ENCODE data around the gene C3orf70.

The C3orf70 gene

GRCh38 chr3:185046603-185047002 is 106.3 kb downstream of the C3orf70 start:
- no peak for DNase-seq

DNA sequence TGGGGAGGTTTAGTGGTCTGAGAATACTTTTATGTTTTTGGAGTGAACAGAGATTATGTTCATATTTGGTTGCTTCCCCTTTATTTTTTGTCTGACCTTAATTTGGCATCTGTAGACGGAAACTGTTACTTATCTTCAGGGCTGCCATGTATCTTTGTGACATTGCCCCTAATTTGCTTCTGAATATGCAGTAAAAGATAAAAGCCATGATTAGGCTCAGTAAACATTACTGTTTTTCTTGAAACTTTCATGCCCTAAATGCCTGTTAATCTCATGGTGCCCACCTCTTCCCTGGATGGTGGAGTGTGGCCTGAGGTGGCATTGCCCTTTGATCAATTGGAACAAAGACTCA is 106.7 kb downstream of the C3orf70 start:
- peak in 2 of 4 experiments; percentile 6 to 9 for DNase-seq

DNA sequence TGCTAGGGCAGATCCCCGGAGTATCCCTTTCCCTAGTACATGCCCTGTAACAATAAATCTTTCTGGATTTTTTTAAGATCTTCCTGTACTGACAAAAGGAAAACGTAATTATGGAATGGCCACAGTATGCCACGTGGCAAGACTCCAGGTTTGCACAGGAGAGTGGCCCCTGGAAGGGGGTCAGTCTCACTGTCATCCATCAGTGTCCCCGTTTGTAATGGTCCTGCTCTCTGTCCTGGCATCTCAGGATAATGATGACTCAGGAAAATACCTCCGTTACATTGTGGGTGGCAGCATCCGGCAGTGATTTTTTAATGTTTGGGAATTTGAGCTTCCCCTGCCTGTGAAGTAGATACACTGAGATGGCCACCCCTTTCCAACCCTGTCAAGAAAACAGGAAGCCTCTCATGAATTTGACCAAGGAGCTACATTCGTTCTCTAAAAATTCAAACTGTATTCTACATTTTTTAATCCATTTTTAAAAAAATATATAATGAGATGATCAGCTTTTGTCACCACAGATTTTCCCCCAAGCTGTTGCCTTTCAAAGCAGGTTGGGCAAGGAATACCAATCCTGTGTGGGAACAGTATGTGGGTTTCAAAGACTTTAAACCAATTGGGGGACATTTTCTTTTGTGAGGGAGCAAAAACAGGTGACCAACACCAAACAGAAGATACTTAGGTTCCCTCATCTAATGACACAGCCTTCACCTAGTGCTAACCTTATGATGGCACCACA is 110.4 kb downstream of the C3orf70 start:
- no peak for DNase-seq

DNA sequence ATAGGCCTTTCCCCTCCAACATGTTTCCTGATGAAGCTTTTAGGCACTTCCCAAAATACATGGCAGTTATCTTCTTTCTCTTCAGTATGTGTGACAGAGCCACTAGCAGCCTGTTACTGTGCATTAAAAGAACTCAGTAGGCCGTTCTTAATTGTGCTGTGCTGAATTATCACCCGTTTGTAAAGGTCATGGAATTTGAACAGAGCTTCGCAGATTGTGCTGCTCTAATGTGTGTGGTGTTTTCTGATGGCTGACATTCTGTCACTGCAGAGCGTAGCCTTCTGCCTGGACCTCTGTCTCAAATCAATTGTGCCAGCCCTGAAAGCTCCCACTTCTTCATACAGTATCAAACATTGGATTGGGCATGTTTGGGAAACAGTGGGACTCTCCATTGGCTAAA is 111.3 kb downstream of the C3orf70 start:
- DNase-seq = no peak

DNA sequence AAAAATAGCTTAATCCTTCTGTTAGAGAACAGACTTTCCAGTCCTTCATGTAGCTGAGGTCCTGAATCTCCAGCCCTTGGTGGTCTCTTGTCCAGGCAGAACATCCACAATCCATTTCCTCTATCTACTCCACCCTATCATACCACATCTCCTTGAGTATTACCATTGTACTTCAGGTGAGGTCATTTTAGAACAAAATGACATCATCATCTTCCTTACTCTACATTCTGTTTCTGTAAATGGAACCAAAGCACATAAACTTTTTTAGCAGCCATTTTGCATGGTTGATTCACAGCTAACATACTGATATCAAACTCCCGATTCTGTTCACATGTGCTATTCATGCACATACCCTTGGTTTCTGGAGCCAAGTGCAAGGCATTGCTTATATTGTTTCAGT is 112.4 kb downstream of the C3orf70 start:
- no peak for DNase-seq

- DNase-seq = no peak
Measured at GRCh38 chr3:185037801-185038200, 115.1 kb downstream of the C3orf70 start.

DNA sequence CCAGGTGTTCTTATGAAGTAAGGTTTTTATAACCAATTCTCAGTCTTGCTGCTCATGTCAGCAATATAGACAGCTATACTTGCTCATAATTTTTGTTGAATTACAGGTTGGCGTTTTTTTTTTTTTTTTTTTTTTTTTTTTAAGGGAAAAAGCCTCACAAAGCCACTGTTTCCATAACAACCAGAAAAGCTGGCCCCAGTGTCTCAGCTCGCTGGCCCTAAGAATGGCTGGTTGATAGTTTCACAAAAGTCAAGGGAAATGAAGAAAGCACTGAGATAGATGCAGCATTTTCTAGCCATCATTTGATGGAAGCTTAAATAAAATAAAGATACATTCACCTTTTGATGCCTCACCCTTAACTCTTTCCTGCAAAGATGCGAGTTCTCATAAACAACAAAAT is 121.9 kb downstream of the C3orf70 start:
- no peak for DNase-seq

- no peak for DNase-seq
Measured at GRCh38 chr3:185030399-185030798, 122.5 kb downstream of the C3orf70 start.

DNA sequence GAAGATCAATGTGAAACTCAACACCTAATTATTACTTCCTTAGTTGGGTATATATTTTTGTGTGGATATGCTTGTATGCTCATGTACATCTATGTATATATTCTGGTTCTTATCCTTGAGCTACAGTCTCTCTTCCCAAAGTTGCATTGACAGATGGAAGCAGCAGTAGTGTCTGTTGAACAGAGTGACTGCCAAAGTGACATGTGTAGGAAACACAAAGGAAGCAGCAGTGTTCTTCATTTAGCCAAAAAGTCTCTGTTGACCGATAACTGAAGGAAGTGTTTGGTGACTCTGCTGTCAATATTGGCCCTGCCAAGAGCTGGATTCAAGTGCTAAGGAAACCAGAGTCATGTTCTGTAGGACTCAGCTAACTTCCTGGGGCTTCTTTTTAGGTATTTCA is 123.8 kb downstream of the C3orf70 start:
- no peak for DNase-seq

DNA sequence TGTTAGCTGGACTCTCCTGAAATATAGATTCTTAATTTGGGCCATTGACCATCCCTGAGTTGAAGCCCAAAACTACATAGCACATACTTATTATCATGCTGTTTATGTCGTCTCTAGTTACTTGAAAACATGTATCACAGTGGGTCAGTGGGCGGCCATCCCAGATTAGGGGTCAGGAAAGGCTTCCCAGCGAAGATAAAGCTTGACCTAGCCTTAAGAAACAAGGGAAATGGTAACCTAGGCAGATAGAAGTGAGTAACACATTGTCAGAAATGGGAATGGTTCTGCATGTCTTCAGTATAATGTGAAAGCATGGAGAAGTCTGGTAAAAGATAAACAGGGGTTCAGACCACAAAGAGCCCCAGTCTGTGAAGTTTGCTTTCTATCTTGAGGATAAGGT is 124.7 kb downstream of the C3orf70 start:
- no peak for DNase-seq
